ENCODE results near the gene C6orf89. TPM values are rescaled to one million over a fixed set of nuclear protein-coding genes. Genes with fewer than 3 reads are reported as not detected.

The C6orf89 gene
- total RNA-seq, 4 donors from 2014 or later, result 25.6 to 39.1 (median 28.9) TPM

DNA sequence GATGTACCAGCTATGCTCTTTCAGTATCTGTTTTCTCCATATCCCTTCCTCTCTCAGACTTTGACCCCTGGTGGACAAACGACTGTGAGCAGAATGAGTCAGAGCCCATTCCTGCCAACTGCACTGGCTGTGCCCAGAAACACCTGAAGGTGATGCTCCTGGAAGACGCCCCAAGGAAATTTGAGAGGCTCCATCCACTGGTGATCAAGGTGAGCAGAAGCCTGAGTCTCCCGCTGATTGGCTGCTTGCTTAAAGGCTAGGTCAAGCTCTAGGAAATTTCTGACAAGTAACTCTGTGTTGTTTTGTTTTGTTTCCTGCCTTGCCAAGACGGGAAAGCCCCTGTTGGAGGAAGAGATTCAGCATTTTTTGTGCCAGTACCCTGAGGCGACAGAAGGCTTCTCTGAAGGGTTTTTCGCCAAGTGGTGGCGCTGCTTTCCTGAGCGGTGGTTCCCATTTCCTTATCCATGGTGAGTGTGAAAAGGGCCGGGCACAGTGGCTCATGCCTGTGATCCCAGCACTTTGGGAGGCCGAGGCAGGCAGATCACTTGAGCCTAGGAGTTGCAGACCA, 28.6 kb downstream of the C6orf89 start:
- H3K9me3 ChIP-seq, result no peaks in the 10 kb centered on the region
- no peaks in the 10 kb centered on the region for H3K27me3 ChIP-seq
- H3K36me3 ChIP-seq, result peaks cover 0 to 59% (median 0%) of the 10 kb centered on the region in 3 donors
- peak in 2 of 3 donors; percentile 69 to 88 for DNase-seq
- no peak for TF ChIP-seq POLR2A (IDR thresholded peaks at IDR 0.05)
- TF ChIP-seq, protein P1, sequence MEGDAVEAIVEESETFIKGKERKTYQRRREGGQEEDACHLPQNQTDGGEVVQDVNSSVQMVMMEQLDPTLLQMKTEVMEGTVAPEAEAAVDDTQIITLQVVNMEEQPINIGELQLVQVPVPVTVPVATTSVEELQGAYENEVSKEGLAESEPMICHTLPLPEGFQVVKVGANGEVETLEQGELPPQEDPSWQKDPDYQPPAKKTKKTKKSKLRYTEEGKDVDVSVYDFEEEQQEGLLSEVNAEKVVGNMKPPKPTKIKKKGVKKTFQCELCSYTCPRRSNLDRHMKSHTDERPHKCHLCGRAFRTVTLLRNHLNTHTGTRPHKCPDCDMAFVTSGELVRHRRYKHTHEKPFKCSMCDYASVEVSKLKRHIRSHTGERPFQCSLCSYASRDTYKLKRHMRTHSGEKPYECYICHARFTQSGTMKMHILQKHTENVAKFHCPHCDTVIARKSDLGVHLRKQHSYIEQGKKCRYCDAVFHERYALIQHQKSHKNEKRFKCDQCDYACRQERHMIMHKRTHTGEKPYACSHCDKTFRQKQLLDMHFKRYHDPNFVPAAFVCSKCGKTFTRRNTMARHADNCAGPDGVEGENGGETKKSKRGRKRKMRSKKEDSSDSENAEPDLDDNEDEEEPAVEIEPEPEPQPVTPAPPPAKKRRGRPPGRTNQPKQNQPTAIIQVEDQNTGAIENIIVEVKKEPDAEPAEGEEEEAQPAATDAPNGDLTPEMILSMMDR (IDR thresholded peaks at IDR 0.05), result peak in 4 of 6 experiments; percentile 2 to 37 (median 36)
- H3K4me3 ChIP-seq, result no peak overlapping the region
- H3K4me1 ChIP-seq, result peaks cover 0 to 15% (median 0%) of the 10 kb centered on the region in 4 donors
- H3K27ac ChIP-seq, result peak overlapping the region in 2 of 4 donors; percentile 55 to 63

DNA sequence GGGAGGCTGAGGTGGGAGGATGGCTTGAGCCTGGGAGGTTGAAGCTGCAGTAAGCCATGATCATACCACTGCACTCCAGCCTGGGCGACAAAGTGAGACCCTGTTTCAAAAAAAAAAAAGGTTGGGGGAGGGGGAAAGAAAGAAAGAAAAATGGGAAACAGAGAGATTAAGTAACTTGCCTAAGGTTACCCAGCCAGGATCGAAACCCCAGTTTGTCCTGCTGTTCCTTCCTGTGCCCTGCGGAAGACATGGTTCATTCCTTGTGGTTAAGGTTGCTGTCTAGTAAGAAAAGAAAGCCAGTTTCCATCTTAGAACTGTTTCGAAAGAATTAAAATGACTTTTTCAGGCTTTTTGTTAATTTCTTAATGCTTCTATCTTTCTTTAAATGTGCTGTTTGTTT, 29.8 kb downstream of the C6orf89 start:
- H3K4me3 ChIP-seq, result no peak overlapping the region
- TF ChIP-seq POLR2A (IDR thresholded peaks at IDR 0.05), result no peak
- TF ChIP-seq, protein P1 (IDR thresholded peaks at IDR 0.05), result no peak
- no peak overlapping the region for H3K27ac ChIP-seq
- H3K36me3 ChIP-seq, result peaks cover 0 to 64% (median 0%) of the 10 kb centered on the region in 3 donors
- peaks cover 0 to 15% (median 0%) of the 10 kb centered on the region in 4 donors for H3K4me1 ChIP-seq
- no peaks in the 10 kb centered on the region for H3K9me3 ChIP-seq
- no peaks in the 10 kb centered on the region for H3K27me3 ChIP-seq
- no peak for DNase-seq

DNA sequence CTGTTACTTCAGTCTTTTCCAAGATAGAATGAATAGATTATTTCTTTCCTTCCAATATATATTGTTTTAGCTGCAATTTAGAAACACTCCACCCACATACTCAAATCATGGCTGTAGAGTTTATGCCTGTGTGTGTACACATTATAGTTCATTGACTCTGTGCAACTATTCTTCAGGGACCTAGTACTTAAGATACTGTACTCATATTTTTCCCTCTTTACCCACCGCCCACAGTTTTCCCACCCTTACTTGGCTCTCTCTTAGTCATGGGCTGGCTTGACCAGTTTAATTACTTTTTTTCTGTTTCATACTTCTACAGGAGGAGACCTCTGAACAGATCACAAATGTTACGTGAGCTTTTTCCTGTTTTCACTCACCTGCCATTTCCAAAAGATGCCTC, 30.4 kb downstream of the C6orf89 start:
- Histone ChIP-seq H3K9me3 (no peaks in the 10 kb centered on the region), H3K4me3 (no peak overlapping the region), H3K27ac (no peak overlapping the region), H3K4me1 (peaks cover 0 to 15% (median 0%) of the 10 kb centered on the region in 4 donors), H3K27me3 (no peaks in the 10 kb centered on the region), H3K36me3 (peaks cover 0 to 69% (median 0%) of the 10 kb centered on the region in 3 donors)
- TF ChIP-seq POLR2A (IDR thresholded peaks at IDR 0.05), result no peak
- TF ChIP-seq, protein P1 (IDR thresholded peaks at IDR 0.05), result no peak
- no peak for DNase-seq

DNA sequence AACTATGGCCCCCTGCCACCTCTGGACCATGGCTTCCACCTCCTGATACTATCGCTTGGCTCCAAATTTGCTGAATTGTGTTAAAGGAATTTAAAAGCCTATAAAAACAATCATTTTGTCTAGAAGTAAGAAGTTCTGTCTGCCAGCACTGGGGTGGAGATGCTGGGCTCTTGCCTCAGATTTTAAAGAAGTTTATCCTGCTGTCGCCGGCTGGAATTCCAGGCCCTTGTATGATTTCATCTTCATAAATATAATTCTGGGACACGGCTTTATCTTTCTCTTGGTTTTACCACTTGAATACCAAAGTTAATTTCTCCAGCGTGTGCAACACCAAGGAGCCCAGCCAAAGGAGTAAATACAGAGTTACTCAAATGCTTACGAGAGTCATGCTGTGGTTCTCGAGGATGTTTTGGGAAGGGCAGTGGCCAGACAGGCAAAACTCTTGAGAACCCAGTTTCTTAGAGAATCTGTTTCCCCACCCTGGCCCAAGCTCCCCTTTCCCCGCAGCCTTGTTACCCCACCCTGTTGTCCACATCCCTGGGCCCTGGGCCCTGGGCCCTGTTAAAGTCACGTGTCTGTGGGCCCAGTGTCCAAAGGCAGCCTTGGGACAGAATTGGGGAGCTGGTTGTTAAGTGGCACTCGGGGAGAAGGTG, 31.9 kb downstream of the C6orf89 start:
- TF ChIP-seq, protein P1 (IDR thresholded peaks at IDR 0.05), result no peak
- TF ChIP-seq POLR2A (IDR thresholded peaks at IDR 0.05), result no peak
- no peak for DNase-seq
- Histone ChIP-seq H3K9me3 (no peaks in the 10 kb centered on the region), H3K27me3 (no peaks in the 10 kb centered on the region), H3K4me1 (peaks cover 0 to 15% (median 0%) of the 10 kb centered on the region in 4 donors), H3K27ac (peak overlapping the region; percentile 28 to 72 (median 44)), H3K36me3 (peaks cover 0 to 75% (median 0%) of the 10 kb centered on the region in 3 donors), H3K4me3 (no peak overlapping the region)

DNA sequence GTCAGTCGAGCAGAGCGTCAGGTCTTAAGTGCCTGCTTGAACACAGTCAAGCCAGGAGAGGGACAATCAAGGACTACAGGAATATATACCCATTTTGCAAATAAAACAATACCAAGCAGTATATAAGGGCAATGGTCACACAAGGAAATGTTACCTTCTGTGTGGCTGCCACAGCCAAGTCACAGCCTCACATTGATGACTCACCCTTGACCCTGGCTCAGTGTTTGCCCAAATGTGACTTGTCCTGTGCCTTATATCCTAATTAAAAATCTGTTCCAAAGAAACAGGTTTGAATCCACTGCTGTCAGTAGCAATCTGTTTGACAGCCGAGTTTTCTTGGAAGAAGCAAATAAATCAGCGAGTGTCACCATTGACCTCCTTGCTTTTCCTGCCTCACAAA, 34.3 kb downstream of the C6orf89 start:
- H3K36me3 ChIP-seq, result peaks cover 0 to 87% (median 0%) of the 10 kb centered on the region in 3 donors
- H3K4me1 ChIP-seq, result no peaks in the 10 kb centered on the region
- H3K27ac ChIP-seq, result peak overlapping the region in 1 of 4 donors; percentile 11
- H3K27me3 ChIP-seq, result no peaks in the 10 kb centered on the region
- H3K4me3 ChIP-seq, result no peak overlapping the region
- no peak for DNase-seq
- H3K9me3 ChIP-seq, result no peaks in the 10 kb centered on the region
- TF ChIP-seq, protein P1 (IDR thresholded peaks at IDR 0.05), result no peak
- TF ChIP-seq POLR2A (IDR thresholded peaks at IDR 0.05), result no peak

Measured in Peyer's patch (tissue), 4 donors.